GM23338 (cell line): ENCODE results near the gene MAPKBP1. TPM values are rescaled to one million over a fixed set of nuclear protein-coding genes. Genes with fewer than 3 reads are reported as not detected.
A peak's percentile ranks its signal among the peaks of the same experiment; 100 is the strongest.

Source experiments
- ATAC-seq: fragments of 200-7000 bp; cut with Tn5 transposase; 3 replicates; pipeline ENCODE4 v1.9.1; 2020
- DNase-seq: peaks from one replicate; pipeline ENCODE4 v3.0.0-alpha.2; 2015; ENCODE audit warnings: low spot score
- H2AFZ ChIP-seq: fragments of 200-600 bp; sonication (generic); 2 replicates; pipeline ENCODE4 v1.8.0; 2016; ENCODE audit warnings: antibody characterized with exemption, mild to moderate bottlenecking, moderate library complexity
- H3F3A ChIP-seq: fragments of 200-600 bp; sonication (generic); replicated peaks from 2 replicates; pipeline ENCODE4 v1.8.0; 2017; ENCODE audit warnings: antibody characterized with exemption, mixed run types, low read depth
- H3K27ac ChIP-seq: fragments of 200-600 bp; sonication (generic); 2 replicates; pipeline ENCODE4 v1.6.1; 2016; ENCODE audit warnings: low read depth
- H3K27me3 ChIP-seq: fragments of 200-600 bp; sonication (generic); 2 replicates; pipeline ENCODE4 v1.8.0; 2016; ENCODE audit warnings: mild to moderate bottlenecking, mixed run types, moderate library complexity; ENCODE audit not compliant: insufficient read depth
- H3K36me3 ChIP-seq: fragments of 200-600 bp; sonication (generic); 2 replicates; pipeline ENCODE4 v1.8.0; 2016; ENCODE audit warnings: mild to moderate bottlenecking; ENCODE audit not compliant: insufficient read depth
- H3K4me1 ChIP-seq: fragments of 200-600 bp; sonication (generic); 2 replicates; pipeline ENCODE4 v1.8.0; 2016; ENCODE audit warnings: mild to moderate bottlenecking, moderate library complexity; ENCODE audit not compliant: insufficient read depth
- H3K4me2 ChIP-seq: fragments of 200-600 bp; sonication (generic); 2 replicates; pipeline ENCODE4 v1.7.1; 2017; ENCODE audit warnings: mixed run types
- H3K4me3 ChIP-seq: fragments of 200-600 bp; sonication (generic); 2 replicates; pipeline ENCODE4 v1.6.1; 2016; ENCODE audit warnings: mixed run types
- H3K79me2 ChIP-seq: fragments of 200-600 bp; sonication (generic); replicated peaks from 2 replicates; pipeline ENCODE4 v1.8.0; 2017; ENCODE audit warnings: mild to moderate bottlenecking; ENCODE audit not compliant: insufficient read depth
- H3K9me2 ChIP-seq: fragments of 200-600 bp; sonication (generic); 2 replicates; pipeline ENCODE4 v1.8.0; 2017; ENCODE audit not compliant: insufficient read depth
- H4K20me1 ChIP-seq: fragments of 200-600 bp; sonication (generic); replicated peaks from 2 replicates; pipeline ENCODE4 v1.8.0; 2017; ENCODE audit warnings: mild to moderate bottlenecking; ENCODE audit not compliant: insufficient read depth
- H3K27ac Mint-ChIP-seq: 2 replicates; pipeline ENCODE4 v1.8.0; 2020; ENCODE audit warnings: inconsistent platforms, mild to moderate bottlenecking, moderate library complexity, mixed read lengths
- H3K27me3 Mint-ChIP-seq: 3 replicates; pipeline ENCODE4 v1.8.0; 2022; ENCODE audit warnings: low read depth, mild to moderate bottlenecking, moderate library complexity, mixed read lengths, inconsistent platforms; ENCODE audit not compliant: insufficient read depth, poor library complexity
- H3K36me3 Mint-ChIP-seq: 3 replicates; pipeline ENCODE4 v1.8.0; 2021; ENCODE audit warnings: low read depth, mild to moderate bottlenecking, inconsistent platforms, moderate library complexity, mixed read lengths
- H3K4me1 Mint-ChIP-seq: 3 replicates; pipeline ENCODE4 v1.8.0; 2020; ENCODE audit warnings: mild to moderate bottlenecking, inconsistent platforms, mixed read lengths
- H3K4me3 Mint-ChIP-seq: 3 replicates; pipeline ENCODE4 v1.8.0; 2021; ENCODE audit warnings: moderate library complexity, mild to moderate bottlenecking, inconsistent platforms, mixed read lengths
- H3K9me3 Mint-ChIP-seq: 3 replicates; pipeline ENCODE4 v1.8.0; 2020; ENCODE audit warnings: moderate library complexity, mild to moderate bottlenecking, inconsistent platforms, mixed read lengths
- NANOG ChIP-seq: IDR thresholded peaks from 2 replicates; pipeline ENCODE4 v1.6.1; 2016; ENCODE audit warnings: antibody characterized with exemption, borderline replicate concordance
- STAT1 ChIP-seq: IDR thresholded peaks from one replicate; pipeline ENCODE4 v1.6.1; 2016; ENCODE audit warnings: antibody characterized with exemption; ENCODE audit not compliant: unreplicated experiment
- ZNF114 ChIP-seq: fragments of 250-450 bp; sonication (Bioruptor Pico); IDR thresholded peaks from 2 replicates; pipeline ENCODE4 v1.5.0; 2020; ENCODE audit warnings: mild to moderate bottlenecking, moderate library complexity
- polyA plus RNA-seq: library from polyadenylated mRNA; unstranded; fragments of >200 nt; fragmentation: Nextera tagmentation; extraction: Ambion mirVana; gene quantifications from 2 replicates; pipeline ENCODE4 v1.2.1, GENCODE V29; 2016
- total RNA-seq: library from RNA; depleted of rRNA; stranded (reverse); fragments of >200 nt; shearing (Covaris generic); gene quantifications from 2 replicates; pipeline ENCODE4 v1.2.3, GENCODE V29; 2014
- TF ChIP-seq, protein P1 (sequence below): fragments of 250-450 bp; sonication (Bioruptor Pico); IDR thresholded peaks from 2 replicates; pipeline ENCODE4 v1.5.0; 2020; ENCODE audit warnings: mild to moderate bottlenecking, moderate library complexity
- TF ChIP-seq, protein P2 (sequence below), 2 experiments: fragments of 200-600 bp in 1 of 2; sonication (generic) in 1 of 2; conservative IDR thresholded peaks; 2 replicates each; pipeline versions ENCODE4 v1.5.1 to v1.6.1; 2016 to 2017; ENCODE audit warnings: antibody characterized with exemption in 2 of 2, low read depth in 2 of 2, mild to moderate bottlenecking in 2 of 2, moderate library complexity in 1 of 2
- TF ChIP-seq, protein P3 (sequence below): IDR thresholded peaks from one replicate; pipeline ENCODE4 v1.6.1; 2018; ENCODE audit warnings: antibody characterized with exemption; ENCODE audit not compliant: unreplicated experiment

Gene MAPKBP1
- total and polyA plus RNA-seq, 2 experiments from 2014 or later: 1.9 to 8.9 TPM

DNA sequence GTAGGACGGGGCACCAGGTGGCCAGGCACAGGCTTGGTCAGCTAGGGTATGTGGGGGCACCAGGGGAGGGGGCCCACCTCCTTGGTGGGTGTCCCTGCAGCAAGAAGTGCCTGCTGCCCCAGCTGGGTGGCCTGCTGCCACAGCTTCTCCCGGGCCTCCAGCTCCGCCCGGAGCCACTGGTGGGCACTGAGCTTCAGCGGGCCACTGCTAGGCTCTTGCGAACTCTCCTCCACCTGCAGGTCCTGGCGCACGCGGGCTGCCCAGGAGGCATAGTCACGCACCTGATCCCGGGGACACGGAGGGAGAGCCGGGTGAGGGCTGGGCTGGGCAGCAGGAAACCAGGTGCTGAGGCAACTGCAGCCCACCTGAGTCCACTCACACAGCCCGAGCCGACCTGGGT lies 94.0 kb downstream of the MAPKBP1 start (continued):
- TF ChIP-seq, protein P1, sequence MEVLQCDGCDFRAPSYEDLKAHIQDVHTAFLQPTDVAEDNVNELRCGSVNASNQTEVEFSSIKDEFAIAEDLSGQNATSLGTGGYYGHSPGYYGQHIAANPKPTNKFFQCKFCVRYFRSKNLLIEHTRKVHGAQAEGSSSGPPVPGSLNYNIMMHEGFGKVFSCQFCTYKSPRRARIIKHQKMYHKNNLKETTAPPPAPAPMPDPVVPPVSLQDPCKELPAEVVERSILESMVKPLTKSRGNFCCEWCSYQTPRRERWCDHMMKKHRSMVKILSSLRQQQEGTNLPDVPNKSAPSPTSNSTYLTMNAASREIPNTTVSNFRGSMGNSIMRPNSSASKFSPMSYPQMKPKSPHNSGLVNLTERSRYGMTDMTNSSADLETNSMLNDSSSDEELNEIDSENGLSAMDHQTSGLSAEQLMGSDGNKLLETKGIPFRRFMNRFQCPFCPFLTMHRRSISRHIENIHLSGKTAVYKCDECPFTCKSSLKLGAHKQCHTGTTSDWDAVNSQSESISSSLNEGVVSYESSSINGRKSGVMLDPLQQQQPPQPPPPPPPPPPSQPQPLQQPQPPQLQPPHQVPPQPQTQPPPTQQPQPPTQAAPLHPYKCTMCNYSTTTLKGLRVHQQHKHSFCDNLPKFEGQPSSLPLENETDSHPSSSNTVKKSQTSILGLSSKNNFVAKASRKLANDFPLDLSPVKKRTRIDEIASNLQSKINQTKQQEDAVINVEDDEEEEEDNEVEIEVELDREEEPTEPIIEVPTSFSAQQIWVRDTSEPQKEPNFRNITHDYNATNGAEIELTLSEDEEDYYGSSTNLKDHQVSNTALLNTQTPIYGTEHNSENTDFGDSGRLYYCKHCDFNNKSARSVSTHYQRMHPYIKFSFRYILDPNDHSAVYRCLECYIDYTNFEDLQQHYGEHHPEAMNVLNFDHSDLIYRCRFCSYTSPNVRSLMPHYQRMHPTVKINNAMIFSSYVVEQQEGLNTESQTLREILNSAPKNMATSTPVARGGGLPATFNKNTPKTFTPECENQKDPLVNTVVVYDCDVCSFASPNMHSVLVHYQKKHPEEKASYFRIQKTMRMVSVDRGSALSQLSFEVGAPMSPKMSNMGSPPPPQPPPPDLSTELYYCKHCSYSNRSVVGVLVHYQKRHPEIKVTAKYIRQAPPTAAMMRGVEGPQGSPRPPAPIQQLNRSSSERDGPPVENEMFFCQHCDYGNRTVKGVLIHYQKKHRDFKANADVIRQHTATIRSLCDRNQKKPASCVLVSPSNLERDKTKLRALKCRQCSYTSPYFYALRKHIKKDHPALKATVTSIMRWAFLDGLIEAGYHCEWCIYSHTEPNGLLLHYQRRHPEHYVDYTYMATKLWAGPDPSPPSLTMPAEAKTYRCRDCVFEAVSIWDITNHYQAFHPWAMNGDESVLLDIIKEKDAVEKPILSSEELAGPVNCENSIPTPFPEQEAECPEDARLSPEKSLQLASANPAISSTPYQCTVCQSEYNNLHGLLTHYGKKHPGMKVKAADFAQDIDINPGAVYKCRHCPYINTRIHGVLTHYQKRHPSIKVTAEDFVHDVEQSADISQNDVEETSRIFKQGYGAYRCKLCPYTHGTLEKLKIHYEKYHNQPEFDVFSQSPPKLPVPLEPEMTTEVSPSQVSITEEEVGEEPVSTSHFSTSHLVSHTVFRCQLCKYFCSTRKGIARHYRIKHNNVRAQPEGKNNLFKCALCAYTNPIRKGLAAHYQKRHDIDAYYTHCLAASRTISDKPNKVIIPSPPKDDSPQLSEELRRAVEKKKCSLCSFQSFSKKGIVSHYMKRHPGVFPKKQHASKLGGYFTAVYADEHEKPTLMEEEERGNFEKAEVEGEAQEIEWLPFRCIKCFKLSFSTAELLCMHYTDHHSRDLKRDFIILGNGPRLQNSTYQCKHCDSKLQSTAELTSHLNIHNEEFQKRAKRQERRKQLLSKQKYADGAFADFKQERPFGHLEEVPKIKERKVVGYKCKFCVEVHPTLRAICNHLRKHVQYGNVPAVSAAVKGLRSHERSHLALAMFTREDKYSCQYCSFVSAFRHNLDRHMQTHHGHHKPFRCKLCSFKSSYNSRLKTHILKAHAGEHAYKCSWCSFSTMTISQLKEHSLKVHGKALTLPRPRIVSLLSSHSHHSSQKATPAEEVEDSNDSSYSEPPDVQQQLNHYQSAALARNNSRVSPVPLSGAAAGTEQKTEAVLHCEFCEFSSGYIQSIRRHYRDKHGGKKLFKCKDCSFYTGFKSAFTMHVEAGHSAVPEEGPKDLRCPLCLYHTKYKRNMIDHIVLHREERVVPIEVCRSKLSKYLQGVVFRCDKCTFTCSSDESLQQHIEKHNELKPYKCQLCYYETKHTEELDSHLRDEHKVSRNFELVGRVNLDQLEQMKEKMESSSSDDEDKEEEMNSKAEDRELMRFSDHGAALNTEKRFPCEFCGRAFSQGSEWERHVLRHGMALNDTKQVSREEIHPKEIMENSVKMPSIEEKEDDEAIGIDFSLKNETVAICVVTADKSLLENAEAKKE (CRISPR knock-in tag): no peak
- TF ChIP-seq, protein P2, sequence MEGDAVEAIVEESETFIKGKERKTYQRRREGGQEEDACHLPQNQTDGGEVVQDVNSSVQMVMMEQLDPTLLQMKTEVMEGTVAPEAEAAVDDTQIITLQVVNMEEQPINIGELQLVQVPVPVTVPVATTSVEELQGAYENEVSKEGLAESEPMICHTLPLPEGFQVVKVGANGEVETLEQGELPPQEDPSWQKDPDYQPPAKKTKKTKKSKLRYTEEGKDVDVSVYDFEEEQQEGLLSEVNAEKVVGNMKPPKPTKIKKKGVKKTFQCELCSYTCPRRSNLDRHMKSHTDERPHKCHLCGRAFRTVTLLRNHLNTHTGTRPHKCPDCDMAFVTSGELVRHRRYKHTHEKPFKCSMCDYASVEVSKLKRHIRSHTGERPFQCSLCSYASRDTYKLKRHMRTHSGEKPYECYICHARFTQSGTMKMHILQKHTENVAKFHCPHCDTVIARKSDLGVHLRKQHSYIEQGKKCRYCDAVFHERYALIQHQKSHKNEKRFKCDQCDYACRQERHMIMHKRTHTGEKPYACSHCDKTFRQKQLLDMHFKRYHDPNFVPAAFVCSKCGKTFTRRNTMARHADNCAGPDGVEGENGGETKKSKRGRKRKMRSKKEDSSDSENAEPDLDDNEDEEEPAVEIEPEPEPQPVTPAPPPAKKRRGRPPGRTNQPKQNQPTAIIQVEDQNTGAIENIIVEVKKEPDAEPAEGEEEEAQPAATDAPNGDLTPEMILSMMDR (conservative IDR thresholded peaks at IDR 0.05; ENCODE audit: low read depth in 2 of 2): no peak

DNA sequence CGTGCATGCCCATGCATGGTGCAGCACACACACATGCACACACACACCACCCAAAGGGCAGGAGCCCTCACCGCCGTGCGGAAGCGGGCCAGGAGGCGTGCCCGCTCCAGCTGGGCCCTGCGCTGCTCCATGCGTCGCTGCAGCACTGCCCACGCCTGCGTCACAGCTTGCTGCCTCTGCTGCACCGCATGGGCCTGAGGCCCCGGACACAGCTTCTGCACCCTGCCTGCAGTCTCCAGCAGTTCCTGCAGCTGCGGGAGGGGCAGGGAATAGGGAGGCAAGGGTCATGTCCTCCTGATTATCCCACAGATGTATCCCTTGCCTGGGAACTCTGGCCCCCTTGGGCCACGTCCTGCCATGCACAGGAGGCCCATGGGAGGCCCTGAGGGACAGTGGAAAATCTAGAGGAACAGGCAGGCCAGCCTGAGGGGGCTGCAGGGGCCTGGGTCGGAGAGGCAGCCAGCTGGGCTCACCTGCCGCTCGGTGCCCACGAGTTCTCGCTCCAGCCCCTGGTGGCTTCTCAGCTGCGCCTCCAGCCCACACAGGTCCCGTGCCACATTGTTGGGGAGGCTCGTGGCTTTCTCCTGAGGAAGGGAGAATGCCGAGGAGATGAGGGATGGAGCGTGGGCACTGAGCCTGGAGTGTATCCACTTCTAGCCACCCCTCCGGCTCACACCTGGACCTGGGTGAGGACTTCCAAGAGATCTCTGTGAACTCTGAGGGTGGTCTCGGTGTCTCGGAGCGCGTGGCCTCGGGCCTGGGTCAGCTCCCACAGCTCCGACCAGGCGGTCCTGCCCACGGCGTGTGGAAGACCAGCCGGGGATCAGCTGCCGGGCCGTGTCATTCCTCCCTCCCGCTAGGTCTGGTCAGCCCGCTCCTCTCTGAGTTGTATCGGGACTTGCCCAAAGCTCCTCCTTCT lies 95.7 kb downstream of the MAPKBP1 start:
- H3K27me3 ChIP-seq: no peaks in the 10 kb centered on the region
- H3K36me3 ChIP-seq: no peaks in the 10 kb centered on the region
- H3K36me3 Mint-ChIP-seq: no peaks in the 10 kb centered on the region; the same call in 2 of the 3 replicates
- H2AFZ ChIP-seq: no peak overlapping the region
- no peaks in the 10 kb centered on the region for H3K9me3 Mint-ChIP-seq
- H3K4me1 ChIP-seq: no peaks in the 10 kb centered on the region
- H3F3A ChIP-seq: no peaks in the 10 kb centered on the region
- peaks cover under 1% of the 10 kb centered on the region; the same call in 2 of the 3 replicates for H3K4me1 Mint-ChIP-seq
- H3K4me2 ChIP-seq: no peak overlapping the region
- no peak overlapping the region for H3K4me3 ChIP-seq
- no peak overlapping the region for H3K27ac Mint-ChIP-seq
- no peaks in the 10 kb centered on the region for H3K79me2 ChIP-seq
- H3K9me2 ChIP-seq: no peaks in the 10 kb centered on the region
- H3K27me3 Mint-ChIP-seq: peaks cover 15% of the 10 kb centered on the region
- peak; percentile 15; the same call in 2 of the 3 replicates for ATAC-seq
- no peak overlapping the region for H3K27ac ChIP-seq
- no peak overlapping the region for H3K4me3 Mint-ChIP-seq
- no peaks in the 10 kb centered on the region for H4K20me1 ChIP-seq
- no peak for DNase-seq
- TF ChIP-seq NANOG (no peak), ZNF114 (CRISPR knock-in tag) (no peak), STAT1 (no peak)
- TF ChIP-seq, protein P2 (conservative IDR thresholded peaks at IDR 0.05; ENCODE audit: low read depth in 2 of 2): no peak
- TF ChIP-seq, protein P3, sequence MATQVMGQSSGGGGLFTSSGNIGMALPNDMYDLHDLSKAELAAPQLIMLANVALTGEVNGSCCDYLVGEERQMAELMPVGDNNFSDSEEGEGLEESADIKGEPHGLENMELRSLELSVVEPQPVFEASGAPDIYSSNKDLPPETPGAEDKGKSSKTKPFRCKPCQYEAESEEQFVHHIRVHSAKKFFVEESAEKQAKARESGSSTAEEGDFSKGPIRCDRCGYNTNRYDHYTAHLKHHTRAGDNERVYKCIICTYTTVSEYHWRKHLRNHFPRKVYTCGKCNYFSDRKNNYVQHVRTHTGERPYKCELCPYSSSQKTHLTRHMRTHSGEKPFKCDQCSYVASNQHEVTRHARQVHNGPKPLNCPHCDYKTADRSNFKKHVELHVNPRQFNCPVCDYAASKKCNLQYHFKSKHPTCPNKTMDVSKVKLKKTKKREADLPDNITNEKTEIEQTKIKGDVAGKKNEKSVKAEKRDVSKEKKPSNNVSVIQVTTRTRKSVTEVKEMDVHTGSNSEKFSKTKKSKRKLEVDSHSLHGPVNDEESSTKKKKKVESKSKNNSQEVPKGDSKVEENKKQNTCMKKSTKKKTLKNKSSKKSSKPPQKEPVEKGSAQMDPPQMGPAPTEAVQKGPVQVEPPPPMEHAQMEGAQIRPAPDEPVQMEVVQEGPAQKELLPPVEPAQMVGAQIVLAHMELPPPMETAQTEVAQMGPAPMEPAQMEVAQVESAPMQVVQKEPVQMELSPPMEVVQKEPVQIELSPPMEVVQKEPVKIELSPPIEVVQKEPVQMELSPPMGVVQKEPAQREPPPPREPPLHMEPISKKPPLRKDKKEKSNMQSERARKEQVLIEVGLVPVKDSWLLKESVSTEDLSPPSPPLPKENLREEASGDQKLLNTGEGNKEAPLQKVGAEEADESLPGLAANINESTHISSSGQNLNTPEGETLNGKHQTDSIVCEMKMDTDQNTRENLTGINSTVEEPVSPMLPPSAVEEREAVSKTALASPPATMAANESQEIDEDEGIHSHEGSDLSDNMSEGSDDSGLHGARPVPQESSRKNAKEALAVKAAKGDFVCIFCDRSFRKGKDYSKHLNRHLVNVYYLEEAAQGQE: no peak
